Effector CD4-positive, alpha-beta T cell (primary cell): ENCODE data around the gene IL25.
A peak's percentile ranks its signal among the peaks of the same experiment; 100 is the strongest.
"Not testable (repeated sequence)": the region's sequence is repeated elsewhere in the genome, so short reads cannot be mapped to it uniquely, and the experiment has no call there.

Experiments used
- DNase-seq: peaks from one replicate; pipeline ENCODE4 v3.0.0-alpha.2; 2020

Gene IL25

DNA sequence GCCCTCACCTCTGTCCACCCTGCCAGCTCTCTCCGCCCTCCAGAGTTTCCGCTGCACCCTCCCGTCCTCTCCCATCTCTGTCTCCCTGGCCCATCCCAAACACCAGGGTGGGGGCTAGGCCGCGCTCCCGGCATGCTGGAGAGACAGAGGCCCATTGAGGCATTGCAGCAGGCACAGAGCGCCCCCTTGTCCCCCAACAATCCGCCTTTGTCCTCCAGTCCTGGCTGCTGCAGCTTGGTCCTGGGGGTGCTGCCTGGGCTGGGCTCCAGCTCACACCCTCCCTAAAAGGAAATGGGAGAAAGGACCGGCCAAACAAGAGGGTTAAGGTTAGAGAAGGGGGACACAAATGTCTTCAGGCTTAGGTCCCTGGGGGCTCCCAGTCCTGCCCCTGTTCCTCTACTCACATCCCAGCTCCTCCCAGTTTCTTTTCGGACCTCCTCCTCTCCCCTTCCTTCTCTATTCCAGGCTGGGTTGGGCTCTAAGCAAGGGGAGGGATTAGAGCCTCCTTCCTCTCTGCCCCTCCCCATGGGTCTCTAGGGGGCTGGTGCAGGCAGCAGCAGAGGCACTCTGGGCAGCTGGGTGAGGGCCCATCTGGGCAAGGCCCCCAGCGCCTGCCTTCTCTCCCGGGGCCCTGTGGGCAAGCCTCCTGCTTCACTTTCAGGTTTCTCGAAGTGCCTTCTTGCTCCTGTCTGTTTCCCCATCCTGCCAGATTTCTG lies 4.0 kb downstream of the IL25 start, which contains the start of gene CMTM5:
Gene CMTM5, plus strand, starts transcription at position 565 of the 716 bp plus-strand sequence. CDS start 206 bp downstream, outside the sequence.
- DNase-seq = no peak

DNA sequence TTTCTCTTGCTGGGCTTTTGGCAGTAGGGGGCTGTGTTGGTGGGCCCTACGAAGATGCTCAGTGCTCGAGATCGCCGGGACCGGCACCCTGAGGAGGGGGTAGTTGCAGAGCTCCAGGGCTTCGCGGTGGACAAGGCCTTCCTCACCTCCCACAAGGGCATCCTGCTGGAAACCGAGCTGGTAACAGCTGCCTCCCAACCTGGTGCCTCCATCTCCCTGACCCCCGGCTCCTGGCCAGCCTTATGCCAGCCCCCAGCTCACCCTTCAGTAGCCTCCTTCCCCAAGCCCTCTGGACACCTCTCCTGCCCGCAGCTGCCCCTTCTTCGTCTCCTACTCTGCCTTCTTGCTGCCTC lies 4.6 kb downstream of the IL25 start:
- no peak for DNase-seq

DNA sequence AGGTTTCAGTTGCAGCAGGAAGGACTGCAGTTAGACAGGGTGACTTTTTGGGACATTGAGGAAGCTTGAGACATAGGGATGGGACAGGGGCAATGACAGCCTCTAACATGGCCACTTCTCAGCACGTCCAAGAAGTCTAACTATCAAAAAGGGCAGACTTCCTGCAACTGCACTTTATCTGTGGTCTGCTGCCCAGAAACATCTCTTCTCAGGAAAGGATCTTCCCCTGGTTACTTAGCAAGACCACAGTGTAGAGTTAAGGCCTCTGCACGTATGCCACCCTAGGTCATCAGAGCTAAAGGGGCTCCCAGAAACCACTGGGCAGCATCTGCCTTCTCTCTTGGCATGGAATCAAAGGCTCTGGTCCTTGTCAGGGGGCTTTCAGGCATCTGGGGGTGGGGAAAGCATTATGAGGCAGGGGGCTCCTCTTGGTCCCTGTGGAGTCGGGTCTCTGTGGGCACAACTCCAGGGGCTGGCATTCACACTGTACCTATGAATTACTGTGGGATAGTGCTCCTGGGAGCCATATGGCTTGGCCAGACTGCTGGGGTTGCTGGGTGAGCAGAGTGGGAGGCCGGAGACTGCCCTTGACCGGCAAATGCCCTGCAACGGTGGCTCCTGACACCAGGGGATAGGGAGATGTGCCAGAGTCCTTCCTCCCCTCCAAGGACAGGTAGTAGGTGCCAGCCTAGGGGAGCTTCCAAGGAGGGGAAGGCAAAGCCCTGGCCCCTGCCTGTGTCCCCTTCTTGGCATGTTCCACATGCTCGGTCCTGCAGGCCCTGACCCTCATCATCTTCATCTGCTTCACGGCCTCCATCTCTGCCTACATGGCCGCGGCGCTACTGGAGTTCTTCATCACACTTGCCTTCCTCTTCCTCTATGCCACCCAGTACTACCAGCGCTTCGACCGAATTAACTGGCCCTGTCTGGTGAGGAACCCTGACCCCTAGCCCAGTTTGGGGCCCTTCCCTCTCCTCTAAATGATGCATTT lies 5.3 kb downstream of the IL25 start:
- no peak for DNase-seq

DNA sequence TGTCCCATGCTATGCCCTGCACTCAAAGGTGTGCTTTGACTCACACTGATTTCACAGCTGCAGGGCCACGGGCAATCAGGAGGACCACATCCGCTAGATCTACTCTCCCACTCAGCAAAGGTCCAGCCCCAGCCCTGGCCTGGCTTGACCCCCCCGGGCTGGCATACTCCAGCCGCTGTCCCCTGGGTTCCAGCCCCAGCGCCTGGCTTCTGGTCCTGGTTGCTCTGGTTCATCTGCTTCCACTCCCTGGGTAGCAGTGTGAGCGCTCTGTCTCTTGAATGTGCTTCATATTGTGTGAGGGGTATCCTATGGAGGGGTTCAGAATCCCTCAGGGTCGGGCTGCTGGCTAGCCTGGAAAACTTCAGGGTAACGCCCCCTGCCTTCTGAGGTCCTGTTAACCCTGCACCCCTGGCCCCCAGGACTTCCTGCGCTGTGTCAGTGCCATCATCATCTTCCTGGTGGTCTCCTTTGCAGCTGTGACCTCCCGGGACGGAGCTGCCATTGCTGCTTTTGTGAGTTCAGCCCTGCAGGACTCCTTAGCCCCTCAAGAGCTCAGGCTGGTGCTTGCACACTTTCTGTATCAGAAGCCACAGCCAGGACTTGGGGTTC lies 6.1 kb downstream of the IL25 start:
- no peak for DNase-seq

DNA sequence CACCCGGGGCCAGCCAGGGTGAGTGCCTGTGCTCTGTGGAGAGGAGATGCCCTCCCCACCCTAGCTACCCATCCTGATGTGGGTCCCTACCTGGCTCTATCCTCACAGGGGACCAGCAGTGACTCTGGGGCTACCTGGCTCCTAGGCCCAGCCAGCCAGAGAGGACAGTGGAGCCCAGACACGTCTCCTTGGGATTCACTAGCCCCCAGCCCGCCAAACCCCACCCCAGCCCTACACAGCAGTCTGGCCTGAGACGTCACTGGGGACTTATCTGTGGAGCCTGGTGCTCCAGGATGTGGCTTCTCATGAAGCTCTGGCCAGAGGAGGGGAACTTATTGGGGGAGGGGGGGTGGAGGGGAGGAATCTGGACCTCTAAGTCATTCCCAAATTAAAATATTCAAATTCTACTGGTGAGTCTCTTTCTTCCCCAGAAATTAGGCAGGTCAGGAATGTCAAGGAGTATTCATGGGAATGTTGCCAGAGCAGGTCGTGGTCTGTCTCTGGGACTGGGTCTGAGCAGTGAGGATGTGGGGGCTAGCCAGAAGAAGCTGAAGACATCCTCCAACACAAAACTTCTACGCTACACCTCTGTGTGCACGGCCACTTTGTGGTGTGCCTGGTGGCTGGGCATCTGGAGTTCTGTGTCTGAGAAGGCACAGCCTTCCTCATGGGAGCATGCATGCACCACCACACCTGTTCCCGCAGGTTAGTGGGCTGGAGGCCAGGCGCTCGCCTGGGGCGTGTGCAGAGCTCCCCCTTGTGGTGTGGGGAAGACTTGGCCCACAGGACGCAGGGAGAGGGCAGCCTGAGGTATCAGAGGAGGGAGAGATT lies 7.0 kb downstream of the IL25 start:
- peak; percentile 57 for DNase-seq

DNA sequence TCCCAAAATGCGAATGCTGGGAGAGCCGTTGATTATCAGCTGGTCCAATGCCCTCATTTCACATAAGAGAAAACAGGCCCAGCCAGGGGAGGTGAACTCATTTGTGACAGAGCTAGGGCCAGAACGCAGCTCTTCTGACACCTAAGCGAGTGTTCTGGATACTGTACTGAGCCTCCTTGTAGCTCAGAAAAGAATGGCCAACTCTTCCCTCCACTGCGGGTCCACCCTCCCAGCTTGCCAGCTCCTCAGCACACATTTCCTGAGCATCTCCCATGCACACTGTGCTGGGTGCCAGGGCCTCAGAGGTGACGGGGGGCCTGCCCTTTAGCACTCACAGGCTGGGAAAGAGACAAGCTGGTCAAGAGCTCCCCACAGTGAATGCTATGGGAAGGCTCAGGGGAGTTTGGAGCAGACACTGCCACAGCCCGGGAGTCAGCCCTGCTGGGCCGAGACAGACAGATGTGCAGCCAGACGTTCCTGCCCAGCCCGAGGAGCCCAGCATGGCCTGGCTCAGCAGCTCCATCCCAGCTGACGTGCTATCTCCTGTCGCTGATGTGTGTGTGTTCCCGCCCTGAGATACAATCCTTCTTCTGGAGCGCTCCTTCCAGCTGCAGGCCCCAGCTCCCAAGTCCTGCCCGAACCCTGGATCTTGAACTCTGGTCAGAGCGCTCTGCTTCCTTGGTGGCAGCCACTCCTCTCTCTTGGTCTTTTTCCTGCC lies 7.7 kb downstream of the IL25 start:
- no peak for DNase-seq

DNA sequence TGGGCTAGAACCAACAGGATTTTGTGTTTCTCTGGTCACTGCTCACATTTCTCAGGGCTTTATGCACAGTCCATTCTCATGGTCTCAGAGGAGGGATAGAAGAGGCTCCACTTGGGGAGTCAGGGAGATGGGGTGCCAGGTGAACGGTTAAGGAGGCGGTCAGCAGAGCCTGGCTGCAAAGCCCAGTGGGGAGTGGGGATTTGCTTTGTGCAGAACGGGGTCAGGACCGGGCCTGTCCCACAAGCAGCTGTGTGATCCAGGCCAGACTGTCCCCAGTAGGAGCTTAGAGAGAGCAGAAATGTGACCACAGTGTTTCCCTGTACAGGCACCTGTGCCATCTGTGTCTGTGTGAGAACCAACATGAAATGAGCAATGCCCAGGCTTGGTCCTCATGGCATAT lies 8.4 kb downstream of the IL25 start:
- DNase-seq = no peak

DNA sequence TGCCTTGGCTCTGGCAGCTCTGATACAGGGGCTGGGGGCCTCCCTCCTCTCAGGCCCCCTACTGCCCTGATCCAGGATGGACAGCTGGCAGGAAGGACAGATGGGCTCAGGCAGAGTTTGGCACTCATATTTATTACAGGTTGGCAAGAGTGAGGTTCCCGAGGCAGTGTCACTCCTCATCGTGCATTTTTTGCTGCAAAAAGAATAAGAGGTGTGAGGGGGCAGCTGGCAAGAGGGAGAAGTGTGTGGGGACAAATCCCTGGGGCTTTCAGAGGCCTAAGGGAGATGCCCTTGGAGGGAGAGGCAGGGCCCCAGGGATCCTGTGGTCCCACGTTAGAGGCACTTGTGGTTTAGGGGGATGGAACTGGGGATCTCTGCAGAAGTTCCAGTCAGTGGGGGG lies 9.3 kb downstream of the IL25 start:
- no peak for DNase-seq

DNA sequence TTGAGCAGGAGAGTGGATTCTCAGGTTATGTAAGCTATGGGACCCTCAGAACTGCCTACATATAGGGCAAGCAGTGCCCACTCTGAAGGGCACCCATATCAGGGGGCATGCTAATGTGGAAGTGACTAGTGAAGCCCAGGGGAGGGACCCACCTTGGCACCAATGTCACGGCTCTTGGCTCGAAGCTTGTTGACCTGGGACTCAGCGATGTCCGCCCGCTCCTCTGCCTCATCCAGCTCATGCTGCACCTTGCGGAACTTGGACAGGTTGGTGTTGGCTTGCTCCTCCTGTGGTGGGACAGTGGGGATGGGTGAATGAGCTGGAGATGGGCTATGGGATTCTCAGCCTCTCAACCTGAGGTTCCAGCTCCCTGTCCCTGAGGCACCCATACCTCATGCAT lies 9.7 kb downstream of the IL25 start:
- no peak for DNase-seq

DNA sequence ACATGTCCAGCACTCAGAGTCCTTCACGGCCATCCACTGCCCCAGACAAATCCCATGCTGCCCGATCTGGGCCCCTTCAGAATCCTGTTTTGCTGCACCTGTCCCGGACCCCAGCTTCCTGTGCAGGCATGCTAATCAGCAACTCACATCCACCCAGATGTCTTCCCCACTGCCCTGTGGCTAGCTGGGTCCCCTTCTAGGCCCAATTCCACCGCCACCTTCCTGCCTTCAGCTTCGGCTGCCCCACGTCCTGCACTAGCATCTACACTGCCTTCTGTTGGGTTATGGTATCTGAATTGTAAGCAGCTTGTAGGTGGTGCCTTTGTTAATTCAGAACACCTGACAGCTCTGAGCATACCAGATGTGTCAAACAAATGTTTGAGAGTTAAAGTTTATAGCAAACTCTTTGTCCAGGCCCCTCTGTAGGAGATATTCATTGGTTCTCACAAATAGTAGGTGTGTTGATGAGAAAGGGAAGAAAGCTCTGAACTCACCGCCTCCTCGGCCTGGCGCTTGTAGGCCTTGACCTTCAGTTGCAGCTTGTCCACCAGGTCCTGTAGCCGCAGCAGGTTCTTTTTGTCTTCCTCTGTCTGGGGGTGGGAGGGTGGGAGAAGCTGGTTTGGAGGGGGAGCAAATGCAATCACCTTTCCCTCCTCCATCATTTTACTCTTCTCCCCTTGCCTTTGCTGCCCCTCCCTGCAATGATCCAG lies 10.3 kb downstream of the IL25 start:
- DNase-seq = no peak

DNA sequence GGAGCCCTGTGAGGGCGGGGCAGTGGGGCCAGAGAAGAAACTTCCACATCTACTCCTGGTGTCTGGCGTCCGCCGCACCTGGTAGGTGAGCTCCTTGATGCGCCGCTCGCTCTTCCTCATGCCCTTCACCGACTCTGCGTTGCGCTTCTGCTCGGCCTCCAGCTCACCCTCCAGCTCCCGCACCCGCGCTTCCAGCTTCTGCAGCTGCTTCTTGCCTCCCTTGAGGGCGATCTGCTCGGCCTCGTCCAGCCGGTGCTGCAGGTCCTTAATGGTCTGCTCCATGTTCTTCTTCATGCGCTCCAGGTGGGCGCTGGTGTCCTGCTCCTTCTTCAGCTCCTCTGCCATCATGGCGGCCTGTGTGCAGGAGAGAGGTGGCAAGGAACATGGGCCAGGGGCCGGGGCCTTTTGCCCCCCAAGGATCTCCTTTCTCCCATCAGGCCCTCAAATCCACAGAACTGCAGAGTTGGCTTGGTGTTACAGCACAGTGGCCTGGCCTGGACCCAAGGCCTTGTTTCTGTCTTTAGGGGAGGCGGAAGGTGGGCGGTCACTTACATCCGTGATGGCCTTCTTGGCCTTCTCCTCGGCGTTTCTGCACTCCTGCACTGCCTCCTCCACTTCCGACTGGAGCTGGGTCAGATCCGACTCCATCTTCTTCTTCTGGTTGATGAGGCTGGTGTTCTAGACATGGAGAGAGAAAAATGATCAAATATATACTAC lies 11.9 kb downstream of the IL25 start:
- DNase-seq = no peak

DNA sequence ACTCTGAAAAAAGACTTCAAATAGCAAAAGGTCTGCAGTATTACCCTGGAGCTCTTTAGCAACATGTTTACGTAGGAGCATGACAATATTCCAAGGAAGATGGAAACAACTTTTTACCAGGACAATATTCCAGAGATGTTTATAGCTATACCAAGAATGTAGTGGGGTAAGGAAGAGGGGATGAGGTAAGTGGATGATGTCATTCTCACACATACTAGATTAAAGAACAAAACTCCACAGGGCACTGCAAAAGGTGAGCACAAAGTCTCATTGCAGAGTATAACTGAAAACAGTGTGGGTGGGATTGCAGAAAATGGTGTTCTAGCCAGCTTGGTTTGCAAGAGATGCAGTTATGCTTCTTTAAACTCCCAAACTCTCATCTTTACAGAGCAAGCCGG lies 12.6 kb downstream of the IL25 start:
- no peak for DNase-seq

DNA sequence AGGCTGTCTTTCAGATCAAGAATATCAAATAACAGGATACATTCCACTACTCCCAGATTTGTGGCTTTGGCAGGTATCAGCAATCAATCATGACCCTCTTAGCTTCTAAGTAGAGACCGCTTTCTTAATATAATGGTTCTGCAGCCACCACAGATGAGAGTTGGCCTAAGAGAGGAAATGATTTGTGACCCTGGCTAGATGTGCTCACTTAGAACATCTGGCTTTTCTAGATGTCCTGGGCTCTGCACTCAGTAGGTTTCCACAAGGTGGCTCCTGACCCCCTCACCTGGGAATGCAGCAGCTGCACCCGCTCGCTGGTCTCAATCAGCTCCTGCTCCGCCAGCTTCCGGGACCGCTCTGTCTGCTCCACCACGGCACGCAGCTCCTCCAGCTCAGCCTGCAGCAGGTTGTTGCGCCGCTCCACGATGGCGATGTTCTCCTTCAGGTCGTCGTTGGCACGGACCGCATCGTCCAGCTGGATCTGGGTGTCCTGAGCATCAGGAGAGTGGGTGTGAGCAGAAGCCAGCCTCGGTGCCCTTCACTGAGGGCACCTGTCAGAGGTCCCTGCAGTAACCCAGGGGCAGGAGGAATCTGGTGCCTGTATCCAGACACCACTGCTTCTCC lies 13.1 kb downstream of the IL25 start:
- no peak for DNase-seq

DNA sequence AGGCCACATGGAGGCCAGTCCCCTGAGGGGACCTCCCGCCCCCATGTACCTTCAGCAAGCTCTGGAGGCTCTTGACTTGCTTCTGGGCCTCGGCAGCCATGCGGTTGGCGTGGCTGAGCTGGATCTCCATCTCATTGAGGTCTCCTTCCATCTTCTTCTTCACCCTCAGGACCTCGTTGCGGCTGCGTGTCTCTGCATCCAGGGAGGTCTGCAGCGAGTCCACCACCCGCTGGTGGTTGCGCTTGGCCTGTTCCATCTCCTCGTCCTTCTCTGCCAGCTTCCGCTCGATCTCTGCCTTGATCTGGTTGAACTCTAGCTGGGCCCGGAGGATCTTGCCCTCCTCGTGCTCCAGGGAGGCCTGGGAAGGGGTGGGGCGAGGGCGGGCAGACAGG lies 13.7 kb downstream of the IL25 start:
- DNase-seq = not testable (repeated sequence)

DNA sequence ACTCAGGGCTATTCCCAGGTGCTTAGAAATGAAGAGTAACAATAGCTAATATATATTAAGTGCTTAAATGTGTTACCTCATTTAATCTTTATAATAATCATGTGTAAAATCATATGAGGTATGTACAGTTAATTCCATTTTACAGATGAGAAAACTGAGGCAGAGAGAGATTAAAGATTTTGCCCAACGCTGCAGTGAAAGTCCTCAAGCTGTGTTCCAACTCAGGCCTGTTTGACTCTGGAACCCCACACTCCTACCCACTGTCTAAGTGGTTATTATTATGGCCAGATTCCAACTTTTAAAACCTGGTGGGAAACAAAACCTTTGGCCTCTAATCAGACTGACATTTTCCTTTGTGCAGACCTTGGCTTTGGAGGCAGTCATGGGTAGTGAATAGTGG lies 14.4 kb downstream of the IL25 start:
- DNase-seq = no peak

DNA sequence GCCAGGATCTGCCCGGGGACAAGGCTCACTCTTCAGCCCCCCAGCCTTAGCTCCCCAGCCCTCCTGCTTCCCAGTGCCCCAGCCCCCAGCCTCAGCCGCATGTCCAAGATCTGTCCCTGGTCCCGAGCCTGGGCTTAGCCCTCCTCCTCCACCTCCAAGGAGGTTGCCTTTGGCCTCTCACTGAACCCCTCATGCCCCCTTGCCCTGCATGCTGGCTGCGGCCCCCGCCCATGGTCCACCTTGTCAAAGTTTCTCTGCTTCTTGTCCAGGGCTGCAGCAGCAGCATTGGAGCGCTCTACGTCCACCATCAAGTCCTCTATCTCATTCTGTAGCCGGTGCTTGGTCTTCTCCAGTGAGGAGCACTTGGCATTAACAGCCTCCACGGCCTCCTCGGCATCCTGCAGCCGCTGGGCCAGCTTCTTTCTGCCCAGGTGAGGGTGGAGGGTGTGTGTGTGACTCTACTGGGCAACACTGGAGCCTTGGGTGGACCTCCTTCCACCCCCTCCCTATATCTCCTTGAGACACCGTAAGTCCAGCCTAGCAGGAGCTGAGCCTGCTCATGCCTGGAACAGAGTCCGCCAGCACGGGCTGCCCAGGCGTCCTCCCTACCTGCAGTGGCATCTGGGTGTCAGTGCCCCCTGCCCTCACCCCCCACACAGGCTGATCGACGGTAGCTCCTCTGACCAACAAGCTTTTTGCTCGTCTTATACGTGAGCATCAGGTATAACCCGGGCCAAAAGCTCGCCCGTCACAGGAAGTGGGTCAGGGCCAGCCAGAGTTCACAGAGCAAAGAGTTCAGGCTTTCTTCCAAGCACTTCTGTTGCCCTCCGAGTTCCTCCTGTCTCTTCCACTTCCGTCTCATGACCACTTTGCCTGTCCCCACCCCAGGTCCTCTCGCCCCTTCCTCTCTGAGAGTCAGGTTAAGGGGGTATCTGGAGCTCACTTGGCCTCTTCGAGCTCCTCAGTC lies 15.6 kb downstream of the IL25 start:
- DNase-seq = no peak

DNA sequence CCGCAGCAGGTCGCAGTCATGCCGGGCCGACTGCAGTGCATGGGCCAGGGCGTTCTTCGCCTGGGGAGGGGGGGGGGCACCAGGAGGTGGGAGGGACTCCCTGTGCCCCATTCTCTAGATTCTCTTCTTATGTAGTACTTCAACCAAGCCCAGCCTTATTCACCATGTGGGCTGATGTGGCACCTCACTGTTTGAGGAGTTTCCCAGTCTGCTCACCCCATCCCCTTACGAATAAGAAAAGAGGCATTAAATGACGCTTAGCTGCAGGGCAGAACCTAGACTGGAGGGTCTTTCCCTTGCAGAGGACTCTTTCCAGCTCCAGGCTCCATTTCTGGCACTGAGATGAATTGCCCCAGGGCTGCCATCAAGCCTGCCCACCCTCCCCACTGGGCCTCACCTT lies 16.4 kb downstream of the IL25 start:
- DNase-seq = no peak

DNA sequence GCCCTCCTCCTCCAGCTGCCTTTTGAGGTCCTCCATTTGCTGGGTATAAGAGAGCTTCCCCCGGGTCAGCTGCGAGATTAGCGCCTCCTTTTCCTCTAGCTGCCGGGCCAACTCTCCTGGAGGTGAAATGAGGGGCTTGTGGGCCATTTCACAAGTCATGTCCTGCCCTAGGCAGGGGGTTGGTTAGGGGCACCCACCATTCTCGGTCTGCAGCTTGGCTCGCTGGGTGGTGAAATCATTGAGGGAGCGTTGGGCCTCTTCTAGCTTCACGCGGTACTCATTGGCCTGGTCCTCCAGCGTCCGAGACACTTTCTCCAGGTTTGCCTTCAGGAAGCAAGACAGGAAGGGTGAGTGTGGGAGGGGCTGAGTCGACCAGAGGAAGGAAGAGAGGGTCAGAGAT lies 16.8 kb downstream of the IL25 start:
- no peak for DNase-seq

DNA sequence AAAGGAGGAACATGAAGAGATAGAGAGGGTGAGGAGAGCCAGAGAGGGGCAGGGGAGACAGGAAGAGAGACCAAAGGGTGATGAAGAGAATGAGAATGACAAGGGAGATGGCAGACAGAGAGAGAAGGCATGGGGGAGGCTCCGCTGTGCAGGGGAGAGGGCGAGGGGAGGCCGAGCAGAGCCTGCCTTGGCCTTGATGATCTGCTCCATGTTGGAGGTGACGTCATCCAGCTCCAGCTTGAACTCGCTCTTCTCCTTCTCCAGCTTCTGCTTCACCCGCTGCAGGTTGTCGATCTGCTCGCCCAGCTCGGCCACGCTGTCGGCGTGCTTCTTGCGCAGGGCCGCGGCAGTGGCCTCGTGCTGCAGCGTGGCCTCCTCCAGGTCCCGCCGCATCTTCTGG lies 17.3 kb downstream of the IL25 start:
- DNase-seq = not testable (repeated sequence)
